GM18508 (cell line): ENCODE results near the gene CAPS.
"Not testable (repeated sequence)": the region's sequence is repeated elsewhere in the genome, so short reads cannot be mapped to it uniquely, and the experiment has no call there.

ENCODE experiments used
- ATAC-seq: cut with Tn5 transposase; IDR thresholded peaks from one replicate; pipeline ENCODE4 v1.9.1; 2021; ENCODE audit warnings: moderate number of reproducible peaks; ENCODE audit not compliant: insufficient read depth, unreplicated experiment

Gene CAPS

DNA sequence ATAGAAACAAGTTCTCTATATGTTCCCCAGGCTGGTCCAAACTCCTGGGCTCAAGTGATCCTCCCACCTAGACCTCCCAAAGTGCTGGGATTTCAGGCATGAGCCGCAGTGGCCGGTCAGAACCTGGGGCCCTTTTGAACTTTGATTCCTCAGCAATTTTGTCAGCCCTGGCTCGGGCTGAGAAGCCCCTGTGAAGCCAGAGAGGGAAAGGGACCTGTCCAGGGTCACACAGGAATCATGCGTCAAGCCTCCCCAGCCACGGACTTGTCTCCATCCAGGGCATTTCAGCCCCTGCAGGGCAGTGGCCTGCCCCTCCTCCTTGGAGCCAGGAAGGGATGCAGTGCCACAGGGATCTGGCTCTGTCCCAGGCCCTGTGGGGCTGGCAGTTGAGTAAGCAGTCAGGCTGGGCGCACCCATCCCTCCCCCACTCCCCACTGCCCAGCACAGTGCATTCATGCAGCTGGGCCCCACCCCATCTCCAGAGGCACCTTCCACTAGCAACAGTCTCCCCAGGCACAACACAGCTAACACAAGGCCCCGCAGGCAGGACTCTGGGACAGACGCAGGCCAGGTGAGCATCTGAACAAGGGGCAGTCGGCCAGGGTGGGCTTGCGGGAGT, at the start of gene CAPS:
Gene CAPS, plus strand, starts transcription at position 516 of the 619 bp plus-strand sequence. CDS start 153 bp downstream, outside the sequence.
- no peak for ATAC-seq

DNA sequence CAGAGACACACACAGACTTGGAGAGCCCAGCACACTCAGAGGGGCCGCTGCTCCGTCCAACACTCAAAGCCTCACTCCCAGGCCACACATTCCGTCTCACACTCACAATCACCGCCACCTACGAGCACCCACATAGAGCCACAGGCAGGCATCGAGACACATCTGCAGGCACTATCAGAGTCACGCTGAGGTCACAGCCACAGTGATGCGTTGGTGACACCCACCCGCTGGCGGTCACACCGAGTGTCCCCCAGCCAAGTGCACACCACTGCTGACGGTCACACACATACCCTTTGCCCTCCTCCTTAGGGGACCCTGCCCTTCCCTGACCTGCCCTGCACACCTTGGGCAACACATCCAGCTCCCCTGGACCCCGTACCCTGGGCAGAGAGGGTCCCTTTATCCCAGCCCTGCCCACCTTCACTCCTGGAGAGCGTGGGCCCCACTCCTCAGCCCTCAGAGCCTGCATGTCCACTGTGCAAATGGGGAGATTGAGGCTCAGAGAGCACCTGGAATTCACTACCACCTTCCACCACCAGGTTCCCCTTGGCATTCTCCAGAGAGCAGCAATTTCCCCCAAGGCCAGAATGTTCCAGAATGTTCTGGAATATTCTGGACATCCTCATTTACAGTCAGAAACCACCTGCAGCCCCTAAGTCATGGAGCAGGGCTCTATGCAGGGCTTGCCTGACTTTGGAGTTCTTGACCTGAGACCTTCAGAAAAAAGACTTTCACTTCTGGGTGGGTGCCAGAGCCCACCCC, 49.1 kb upstream of the CAPS start:
- ATAC-seq: no peak

DNA sequence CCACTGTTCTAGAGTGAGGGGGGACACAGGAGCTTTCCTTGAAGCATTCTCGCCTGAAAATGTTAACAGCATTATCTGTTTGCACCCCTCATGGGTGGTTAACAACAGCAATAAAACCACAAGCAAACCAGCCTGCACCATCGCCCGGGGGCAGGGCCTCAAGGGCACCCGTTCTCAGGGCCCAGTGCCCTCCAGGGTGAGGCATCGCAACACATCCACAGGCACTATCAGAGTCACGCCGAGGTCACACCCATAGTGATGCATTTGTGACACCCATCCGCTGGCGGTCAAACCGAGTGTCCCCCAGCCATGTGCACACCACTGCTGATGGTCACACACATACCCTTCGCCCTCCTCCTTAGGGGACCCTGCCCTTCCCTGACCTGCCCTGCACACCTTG, 48.3 kb upstream of the CAPS start:
- no peak for ATAC-seq

DNA sequence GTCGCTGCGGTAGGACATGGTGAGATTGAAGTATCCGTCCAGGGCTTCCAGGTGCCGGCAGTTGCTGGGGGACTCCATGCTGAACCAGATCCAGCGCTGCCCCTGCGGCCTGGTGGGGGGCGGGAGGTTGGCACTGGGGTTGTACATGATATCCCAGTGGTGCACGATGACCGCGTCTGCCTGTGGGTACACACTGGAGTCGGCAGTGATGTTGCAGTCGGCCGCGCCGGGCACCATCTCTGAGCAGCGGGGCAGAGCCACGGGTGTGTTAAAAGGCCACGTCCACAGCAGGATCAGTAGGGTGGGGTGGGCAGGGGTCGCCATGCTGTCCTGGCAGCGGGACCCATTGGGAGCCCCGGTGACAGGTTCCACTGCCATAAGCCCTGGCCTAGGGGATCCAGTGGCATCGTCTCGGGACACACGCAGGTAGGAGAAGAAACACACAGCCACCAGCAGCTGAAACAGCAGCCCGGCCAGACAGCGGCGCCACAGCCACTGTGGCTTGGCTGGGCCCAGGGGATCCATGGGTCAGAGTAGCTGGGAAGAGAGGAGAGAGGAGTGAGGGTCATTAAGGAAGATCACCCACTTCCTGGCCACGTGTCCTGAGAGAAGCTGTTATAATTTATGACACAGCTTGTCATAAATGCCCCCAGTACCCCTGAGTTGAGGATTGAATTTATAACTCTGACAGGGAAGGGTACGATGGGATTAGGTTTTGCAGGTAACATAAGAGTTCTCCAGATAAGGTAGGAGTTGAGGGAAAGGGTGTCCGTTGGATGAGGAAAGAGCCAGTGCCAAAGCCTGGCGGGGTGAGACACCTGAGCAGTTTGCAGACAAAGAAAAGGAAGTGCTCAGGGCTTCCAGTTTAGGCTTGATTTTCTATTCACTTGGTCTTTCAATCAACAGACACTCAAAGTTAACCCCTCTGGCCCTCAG, 46.6 kb upstream of the CAPS start:
- ATAC-seq: no peak

DNA sequence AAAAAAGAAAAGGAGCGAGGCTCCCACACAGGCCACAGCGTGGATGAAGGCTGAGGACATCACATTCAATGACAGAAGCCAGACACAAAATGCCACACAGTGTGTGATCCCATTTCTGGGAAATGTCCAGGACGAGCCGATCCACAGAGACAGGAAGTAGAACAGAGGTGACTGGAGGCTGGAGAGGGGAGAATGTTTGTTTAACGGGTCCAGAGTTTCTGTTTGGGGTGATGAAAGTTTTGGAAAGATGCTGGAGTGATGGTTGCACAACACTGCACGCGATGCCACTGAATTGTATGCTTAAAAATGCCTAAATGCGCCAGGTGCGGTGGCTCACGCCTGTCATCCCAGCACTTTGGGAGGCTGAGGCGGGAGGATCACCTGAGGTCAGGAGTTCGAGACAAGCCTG, 43.1 kb upstream of the CAPS start:
- no peak for ATAC-seq

DNA sequence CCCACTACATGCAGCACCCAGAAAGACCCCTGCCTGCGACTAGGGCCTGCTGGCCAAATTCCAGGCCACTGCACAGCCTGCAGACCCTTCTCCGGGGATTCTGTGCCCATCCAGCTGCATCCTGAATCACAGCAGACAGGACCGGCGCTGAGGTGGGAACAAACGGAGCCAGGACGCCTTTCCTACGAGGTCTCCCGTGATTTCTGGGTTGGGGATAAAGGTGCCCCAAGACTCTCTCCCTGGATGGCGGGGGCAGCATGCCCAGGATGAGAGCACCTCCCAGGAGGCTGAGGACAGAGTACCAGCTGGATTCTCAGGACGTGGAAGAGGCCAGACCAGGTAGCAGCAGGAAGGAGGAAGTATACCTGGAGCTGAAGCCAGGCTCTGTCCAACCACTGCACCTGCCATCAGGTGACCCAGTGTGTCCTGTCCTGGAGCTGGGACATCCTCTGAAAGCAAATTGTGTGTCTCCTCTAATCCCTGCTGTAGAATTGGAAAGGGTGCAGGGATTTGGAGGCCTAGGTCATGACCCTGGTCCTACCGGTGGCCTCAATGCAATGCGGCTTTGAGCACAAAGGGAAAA, 40.3 kb upstream of the CAPS start:
- ATAC-seq: no peak

DNA sequence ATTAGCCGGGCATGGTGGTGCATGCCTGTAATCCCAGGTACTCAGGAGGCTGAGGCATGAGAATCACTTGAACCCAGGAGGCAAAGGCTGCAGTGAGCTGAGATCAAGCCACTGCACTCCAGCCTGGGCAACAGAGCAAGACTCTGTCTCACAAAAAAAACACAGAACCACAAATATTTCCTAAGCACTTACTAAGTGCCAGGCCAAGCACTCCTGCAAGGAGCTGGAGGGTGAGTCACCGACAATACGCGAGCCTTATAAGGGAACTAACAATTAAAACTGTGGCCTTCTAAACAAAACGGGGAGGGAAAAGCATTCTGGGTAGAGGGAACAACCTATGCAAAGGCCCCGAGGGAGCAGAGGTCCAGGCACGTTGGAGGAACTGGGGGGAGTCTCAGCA, 39.6 kb upstream of the CAPS start:
- ATAC-seq: not testable (repeated sequence)

DNA sequence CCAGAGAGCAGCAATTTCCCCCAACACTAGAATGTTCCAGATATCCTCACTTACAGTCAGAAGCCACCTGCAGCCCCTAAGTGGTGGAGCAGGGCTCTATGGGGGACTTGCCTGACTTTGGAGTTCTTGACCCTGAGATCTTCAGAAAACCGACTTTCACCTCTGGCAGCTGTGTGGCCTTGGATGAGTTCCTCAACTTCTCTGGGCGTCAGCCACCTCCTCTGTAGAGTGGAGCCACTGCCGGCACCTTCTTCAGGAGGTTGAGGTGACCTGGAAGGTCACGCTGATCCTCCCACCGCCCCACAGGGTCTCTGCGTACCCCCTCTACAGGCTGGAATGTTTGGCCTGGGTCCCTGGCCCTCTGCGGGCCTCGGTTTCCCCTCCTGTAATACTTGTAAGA, 36.6 kb upstream of the CAPS start:
- no peak for ATAC-seq

DNA sequence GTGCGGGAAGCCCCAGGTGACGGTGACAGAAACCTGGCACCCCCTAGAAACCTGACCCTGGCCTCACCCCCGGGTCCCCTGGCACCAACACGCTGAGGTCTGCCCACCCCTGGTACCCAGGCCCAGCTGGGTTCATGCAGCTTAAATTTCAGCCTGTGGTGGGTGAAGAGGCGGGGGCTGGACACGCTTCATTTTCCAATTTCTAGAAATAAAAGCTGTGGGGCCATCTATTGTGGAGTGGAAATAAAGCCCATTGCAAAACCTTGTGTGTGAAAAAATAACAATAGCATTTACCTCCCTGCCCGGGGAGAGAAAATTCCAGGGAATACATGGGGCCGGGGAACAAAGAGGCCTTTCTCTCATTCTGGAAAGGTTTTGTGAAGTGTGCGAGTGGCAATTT, 36.2 kb upstream of the CAPS start:
- no peak for ATAC-seq

DNA sequence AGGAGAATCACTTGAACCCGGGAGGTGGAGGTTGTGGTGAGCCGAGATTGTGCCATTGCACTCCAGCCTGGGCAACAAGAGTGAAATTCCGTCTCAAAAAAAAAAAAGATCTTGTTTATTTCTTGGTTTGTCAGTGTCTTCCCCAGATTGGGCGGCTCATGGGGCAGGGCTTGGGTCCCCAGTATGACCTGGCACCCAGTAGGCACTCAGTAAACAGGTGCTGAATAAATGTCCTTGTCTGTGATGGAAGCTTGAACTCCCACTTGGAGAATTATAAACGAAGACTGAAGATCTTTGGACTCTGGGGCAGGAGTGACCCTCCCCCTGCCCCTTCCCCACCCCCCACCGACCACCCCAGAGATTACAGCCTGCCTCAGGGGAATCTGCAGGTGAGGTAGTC, 33.9 kb upstream of the CAPS start:
- no peak for ATAC-seq

DNA sequence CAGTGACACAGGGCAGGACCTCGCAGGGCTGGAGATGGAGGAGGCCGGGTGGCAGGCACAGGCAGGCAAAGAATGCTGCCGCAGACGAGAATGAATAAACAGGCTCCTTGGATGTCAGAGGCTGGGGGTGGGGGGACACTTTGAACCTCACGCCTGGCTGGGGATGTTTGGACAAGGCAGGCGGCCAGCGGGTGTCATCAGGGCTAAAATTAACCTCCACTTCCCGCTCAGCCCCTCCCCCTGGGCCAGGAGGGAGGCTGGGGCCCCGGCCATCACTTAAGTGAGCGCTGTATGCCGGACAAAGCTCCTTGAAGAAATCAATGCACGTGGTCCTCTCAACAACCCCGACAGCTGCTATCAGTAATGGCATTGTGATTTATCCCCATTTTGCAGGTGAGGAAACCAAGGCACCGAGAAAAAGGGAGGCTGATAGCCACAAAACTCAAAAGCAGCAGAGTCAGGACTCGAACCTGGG, 33.4 kb upstream of the CAPS start:
- ATAC-seq: no peak

DNA sequence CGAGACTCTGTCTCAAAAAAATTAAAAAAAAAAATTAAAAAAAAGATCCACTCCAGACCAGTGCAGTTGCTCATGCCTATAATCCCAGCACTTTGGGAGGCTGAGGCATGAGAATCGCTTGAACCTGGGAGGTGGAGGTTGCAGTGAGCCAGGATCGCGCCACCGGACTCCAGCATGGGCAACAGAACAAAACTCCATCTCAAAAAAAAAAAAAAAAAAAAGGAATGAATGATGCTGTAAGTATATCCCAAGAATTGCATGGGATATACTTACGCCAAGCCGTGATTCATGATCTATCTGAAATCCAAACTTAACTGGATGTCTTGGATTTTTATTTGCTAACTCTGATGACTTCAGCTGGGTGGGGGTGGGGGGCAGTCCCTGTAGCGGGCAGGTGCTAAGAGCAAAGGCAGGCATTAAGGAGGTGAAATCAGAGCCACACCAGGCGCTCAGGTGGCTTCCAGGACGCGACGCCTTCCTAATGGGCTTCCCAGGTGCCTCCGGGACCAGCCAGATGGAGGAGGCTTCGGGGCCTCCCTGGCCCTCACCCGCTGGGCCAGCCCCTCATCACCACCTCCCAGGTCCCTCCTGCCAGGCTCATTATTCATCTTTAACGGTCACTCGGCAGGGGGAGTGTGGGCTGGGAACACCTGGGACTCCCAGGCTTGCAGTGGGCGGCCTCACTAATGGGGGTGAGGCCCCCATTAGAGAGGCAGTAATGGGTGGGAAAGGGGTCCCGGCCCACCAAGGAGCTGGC, 32.3 kb upstream of the CAPS start:
- ATAC-seq: no peak

DNA sequence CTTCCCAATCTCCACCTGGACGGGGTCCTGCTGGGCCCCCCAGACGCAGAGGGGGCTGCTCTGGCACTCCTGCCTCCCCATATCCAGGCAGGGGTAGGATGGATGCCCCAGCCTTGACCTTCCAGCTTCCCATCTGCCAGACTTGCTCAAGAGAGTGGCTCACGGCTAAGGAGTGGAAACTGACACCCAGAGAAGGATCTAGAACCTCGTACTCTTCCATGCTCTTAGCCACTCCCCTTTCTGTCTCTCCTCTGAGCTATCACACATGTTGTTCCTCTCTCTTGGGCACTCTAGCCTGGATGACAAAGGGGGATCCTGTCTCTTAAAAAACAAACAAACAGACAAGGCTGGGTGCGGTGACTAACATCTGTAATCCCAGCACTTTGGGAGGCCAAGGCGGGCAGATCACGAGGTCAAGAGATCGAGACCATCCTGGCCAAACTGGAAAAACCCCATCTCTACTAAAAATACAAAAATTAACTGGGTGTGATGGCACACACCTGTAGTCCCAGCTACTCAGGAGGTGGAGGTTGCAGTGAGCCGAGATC, 31.6 kb upstream of the CAPS start:
- ATAC-seq: no peak

DNA sequence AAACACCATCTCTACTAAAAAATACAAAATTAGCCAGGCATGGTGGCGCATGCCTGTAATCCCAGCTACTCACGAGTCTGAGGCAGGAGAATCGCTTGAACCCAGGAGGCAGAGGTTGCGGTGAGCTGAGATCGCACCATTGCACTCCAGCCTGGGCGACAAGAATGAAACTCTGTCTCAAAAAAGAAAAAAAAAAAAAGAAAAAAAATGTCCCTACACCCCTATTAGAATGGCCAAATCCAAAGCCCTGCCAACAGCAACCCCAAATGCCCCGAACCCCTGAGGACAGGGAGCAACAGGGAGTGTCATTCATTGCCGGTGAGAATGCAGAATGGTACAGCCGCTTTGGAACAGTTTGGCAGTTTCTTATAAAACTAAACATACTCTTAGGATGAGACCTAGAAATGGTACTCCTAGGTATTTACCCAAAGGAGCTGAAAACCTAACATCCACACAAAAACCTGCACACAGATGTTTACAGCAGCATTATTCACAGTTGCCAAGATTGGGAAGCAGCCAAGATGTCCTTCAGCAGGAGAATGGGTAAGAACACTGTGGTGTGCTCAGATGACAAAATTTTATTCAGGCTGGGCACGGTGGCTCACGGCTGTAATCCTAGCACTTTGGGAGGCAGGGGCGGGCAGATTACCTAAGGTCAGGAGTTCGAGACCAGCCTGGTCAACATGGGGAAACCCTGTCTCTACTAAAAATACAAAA, 30.7 kb upstream of the CAPS start:
- ATAC-seq: not testable (repeated sequence)

DNA sequence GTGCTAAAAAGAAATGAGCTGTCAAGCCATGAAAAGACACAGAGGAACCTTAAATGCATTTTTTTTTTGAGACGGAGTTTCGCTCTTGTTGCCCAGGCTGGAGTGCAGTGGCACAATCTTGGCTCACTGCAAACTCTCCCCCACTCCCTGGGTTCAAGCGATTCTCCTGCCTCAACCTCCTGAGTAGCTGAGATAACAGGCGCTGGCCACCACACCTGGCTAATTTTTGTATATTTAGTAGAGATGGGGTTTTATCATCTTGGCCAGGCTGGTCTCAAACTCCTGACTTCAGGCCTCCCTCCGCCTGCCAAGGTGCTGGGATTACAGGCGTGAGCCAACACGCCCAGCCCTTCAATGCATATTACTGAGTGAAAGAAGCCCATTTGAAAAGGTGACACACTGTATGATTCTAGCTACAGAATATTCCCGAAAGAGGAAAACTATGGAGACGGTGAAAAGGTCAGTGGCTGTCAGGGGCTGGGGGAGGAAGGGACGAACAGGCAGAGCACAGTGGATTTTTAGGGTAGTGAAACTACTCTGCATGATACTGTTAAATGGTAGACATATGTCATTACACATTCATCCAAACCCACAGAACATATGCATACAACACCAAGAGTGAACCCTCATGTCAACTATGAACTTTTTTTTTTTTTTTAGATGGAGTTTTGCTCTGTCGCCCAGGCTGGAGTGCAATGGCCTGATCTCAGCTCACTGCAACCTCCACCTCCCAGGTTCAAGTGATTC, 29.8 kb upstream of the CAPS start:
- not testable (repeated sequence) for ATAC-seq

DNA sequence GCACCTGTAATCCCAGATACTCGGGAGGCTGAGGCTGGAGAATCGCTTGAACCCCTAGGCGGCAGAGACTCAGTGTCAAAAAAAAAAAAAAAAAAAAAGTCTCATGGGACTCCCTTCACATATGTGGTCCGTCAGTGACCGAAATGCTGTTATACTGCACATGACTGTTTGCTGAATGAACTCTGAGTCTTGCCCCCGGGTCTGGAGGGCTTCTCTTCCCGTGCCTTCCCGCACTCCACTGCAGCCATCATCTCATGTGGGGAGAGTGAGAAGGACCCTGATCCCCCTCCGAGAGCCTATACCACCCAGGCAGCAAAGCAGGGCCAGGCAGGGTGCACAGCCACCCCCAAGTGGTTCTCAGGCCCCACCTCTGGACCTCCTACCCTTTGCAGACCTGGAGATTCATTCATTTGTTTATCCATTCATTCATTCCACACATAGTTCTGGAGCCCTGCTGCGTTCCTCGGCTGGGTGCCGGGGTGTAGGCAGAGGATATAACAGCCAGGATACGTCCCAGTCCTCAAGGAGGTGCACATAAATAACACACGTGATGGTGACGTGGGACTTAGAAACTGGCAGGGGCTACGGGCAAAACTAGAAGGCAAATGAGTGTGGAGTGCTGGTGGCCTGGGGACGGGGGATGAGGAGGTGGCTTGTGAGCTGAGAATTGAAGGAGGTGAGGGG, 24.6 kb upstream of the CAPS start:
- no peak for ATAC-seq

DNA sequence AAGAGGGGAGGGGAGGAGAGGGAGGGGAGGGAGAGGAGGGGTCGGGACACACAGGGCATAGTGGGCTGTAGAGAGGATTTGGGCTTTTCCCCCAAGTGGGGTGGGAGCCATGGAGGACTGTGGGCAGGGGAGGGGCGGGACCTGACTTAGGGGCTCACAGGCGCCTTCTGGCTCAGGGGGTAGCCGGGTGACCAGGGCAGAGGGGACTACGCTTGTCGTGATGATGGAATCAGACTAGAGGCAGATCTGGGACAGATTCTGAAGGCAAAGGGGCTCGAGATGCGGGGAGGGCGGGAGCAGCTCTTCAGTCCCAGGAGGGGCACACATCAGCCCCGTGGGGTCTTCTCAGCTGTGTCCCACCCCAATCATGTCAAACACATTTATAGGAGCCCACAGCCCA, 24.0 kb upstream of the CAPS start:
- ATAC-seq: no peak

DNA sequence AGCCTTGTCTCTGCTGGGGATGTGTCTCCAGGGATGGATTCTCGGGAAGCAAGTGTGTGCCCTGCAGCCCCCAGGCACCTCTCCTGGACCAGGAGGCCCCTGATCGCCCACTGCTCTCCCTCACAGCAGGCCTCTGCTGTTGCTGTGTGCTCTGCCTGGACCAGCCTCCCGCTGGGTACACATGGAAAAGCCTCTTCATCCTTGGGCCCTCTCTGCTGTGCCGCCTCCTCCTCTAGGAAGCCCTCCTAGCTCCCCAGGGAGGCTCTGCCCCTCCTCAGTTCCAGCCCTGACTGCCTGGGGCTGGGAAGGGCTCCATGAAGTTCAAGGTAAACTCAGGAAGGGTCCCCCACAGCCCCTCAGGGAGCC, 22.5 kb upstream of the CAPS start:
- no peak for ATAC-seq
